ENCODE results near the gene MTA1.

The MTA1 gene

DNA sequence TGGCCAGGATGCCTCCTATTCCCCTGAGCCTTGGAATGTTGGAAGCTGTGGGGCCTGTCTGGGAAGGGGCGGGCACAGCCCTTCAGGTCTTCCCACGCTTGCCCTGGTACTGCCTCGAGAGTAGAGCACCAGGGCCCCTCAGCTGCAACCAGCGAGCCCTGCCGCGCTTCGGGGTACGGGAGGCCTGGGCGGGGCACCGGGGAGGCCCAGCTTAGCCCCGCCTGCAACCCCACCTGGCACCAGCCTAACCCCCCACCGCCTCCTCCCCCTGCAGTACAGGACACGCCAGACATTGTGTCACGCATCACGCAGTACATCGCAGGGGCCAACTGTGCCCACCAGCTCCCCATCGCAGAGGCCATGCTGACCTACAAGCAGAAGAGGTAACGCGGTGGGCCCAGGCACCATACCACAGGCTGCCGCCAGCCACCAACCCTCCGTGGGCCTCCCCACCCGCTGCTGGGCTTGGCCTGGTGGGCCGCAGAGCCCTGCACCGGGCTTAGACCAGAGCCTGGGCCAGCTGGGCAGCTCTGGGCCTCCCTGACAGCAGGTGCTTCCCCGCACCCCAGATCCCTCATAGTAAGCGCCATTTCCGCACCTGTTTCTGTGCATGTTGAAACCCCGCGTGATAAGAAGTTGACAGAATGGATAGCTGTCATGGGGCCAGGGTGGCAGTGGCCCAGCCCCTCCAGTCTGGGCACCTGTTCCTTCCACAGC, 34.9 kb upstream of the MTA1 start:
- no peak for TF ChIP-seq POLR2AphosphoS5 (IDR thresholded peaks at IDR 0.05; ENCODE audit: low read depth)
- no peak for TF ChIP-seq SPI1 (IDR thresholded peaks at IDR 0.05; ENCODE audit: borderline replicate concordance, low read depth)
- TF ChIP-seq, protein P1, sequence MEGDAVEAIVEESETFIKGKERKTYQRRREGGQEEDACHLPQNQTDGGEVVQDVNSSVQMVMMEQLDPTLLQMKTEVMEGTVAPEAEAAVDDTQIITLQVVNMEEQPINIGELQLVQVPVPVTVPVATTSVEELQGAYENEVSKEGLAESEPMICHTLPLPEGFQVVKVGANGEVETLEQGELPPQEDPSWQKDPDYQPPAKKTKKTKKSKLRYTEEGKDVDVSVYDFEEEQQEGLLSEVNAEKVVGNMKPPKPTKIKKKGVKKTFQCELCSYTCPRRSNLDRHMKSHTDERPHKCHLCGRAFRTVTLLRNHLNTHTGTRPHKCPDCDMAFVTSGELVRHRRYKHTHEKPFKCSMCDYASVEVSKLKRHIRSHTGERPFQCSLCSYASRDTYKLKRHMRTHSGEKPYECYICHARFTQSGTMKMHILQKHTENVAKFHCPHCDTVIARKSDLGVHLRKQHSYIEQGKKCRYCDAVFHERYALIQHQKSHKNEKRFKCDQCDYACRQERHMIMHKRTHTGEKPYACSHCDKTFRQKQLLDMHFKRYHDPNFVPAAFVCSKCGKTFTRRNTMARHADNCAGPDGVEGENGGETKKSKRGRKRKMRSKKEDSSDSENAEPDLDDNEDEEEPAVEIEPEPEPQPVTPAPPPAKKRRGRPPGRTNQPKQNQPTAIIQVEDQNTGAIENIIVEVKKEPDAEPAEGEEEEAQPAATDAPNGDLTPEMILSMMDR (IDR thresholded peaks at IDR 0.05; ENCODE audit: insufficient read depth, low read length), result no peak
- no peak for TF ChIP-seq GABPA (IDR thresholded peaks at IDR 0.05; ENCODE audit: low read depth)
- TF ChIP-seq, protein P2, sequence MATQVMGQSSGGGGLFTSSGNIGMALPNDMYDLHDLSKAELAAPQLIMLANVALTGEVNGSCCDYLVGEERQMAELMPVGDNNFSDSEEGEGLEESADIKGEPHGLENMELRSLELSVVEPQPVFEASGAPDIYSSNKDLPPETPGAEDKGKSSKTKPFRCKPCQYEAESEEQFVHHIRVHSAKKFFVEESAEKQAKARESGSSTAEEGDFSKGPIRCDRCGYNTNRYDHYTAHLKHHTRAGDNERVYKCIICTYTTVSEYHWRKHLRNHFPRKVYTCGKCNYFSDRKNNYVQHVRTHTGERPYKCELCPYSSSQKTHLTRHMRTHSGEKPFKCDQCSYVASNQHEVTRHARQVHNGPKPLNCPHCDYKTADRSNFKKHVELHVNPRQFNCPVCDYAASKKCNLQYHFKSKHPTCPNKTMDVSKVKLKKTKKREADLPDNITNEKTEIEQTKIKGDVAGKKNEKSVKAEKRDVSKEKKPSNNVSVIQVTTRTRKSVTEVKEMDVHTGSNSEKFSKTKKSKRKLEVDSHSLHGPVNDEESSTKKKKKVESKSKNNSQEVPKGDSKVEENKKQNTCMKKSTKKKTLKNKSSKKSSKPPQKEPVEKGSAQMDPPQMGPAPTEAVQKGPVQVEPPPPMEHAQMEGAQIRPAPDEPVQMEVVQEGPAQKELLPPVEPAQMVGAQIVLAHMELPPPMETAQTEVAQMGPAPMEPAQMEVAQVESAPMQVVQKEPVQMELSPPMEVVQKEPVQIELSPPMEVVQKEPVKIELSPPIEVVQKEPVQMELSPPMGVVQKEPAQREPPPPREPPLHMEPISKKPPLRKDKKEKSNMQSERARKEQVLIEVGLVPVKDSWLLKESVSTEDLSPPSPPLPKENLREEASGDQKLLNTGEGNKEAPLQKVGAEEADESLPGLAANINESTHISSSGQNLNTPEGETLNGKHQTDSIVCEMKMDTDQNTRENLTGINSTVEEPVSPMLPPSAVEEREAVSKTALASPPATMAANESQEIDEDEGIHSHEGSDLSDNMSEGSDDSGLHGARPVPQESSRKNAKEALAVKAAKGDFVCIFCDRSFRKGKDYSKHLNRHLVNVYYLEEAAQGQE (IDR thresholded peaks at IDR 0.05; ENCODE audit: insufficient replicate concordance, low read depth), result no peak
- DNase-seq (ENCODE audit: low read depth in 1 of 2, low spot score in 1 of 2), result no peak
- Histone ChIP-seq H3K27ac (replicated peaks) (no peak overlapping the region), H3K4me3 (replicated peaks; ENCODE audit: insufficient read depth, low read length) (no peak overlapping the region), H3K27me3 (ENCODE audit: insufficient read depth, poor library complexity, severe bottlenecking) (no peaks in the 10 kb centered on the region)

DNA sequence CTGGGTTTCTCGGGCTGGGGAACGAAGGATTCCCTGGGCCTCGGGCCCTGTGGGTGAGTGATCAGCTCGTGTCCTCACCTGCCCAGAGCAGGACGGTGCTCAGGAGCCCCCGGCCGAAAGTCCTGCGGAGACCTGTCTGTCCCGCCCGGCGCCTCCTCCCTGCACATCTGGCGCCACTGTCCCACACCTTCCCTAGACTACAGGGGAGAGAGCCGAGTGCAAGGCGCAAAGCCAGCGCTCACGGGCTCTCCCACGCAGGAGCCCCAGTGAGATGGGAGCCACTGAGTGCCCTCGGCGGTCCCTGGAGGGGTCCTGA, 34.3 kb upstream of the MTA1 start:
- DNase-seq (ENCODE audit: low read depth in 1 of 2, low spot score in 1 of 2), result no peak
- no peak overlapping the region for H3K4me3 ChIP-seq (replicated peaks; ENCODE audit: insufficient read depth, low read length)
- no peak for TF ChIP-seq SPI1 (IDR thresholded peaks at IDR 0.05; ENCODE audit: borderline replicate concordance, low read depth)
- TF ChIP-seq, protein P2 (IDR thresholded peaks at IDR 0.05; ENCODE audit: insufficient replicate concordance, low read depth), result no peak
- no peak for TF ChIP-seq GABPA (IDR thresholded peaks at IDR 0.05; ENCODE audit: low read depth)
- TF ChIP-seq, protein P1 (IDR thresholded peaks at IDR 0.05; ENCODE audit: insufficient read depth, low read length), result no peak
- no peak for TF ChIP-seq POLR2AphosphoS5 (IDR thresholded peaks at IDR 0.05; ENCODE audit: low read depth)
- no peak overlapping the region for H3K27ac ChIP-seq (replicated peaks)
- no peaks in the 10 kb centered on the region for H3K27me3 ChIP-seq (ENCODE audit: insufficient read depth, poor library complexity, severe bottlenecking)

DNA sequence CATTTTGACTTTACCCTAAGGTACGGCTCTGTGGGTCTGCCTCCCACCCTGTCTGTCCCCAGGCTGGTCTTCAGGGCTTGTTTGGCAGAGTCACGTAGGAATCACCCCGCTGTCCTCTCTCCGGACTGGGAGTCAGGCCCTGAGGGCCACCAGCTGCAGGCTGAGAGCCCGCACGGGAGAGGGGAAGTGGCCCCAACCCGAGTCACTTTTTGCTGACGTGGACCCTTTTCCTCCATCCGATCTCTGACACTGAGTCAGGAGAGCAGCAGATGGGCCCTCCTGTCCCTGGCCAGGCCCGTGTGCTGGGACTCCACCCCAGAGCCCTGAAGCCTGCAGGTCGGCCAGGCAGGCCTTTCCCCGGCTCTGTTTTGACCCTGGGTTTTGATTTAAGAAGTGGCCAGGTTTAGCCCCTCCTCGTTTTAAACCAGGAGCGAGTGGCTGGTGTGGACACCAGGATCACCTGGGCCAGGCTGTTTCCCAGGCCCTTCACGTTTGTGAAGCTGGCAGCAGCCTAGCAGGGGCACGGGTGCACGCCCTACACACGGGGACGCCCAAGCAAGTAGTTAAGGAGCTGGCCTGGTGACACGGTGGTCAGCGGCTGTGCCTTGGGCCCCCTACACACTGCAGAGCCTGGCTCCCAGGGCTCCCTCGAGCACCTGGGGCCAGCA, 33.8 kb upstream of the MTA1 start:
- Histone ChIP-seq H3K27ac (replicated peaks) (no peak overlapping the region), H3K4me3 (replicated peaks; ENCODE audit: insufficient read depth, low read length) (no peak overlapping the region)
- TF ChIP-seq SPI1 (IDR thresholded peaks at IDR 0.05; ENCODE audit: borderline replicate concordance, low read depth), result no peak
- TF ChIP-seq, protein P2 (IDR thresholded peaks at IDR 0.05; ENCODE audit: insufficient replicate concordance, low read depth), result no peak
- TF ChIP-seq POLR2AphosphoS5 (IDR thresholded peaks at IDR 0.05; ENCODE audit: low read depth), result no peak

More for the DNA sequence above, 33.8 kb upstream of the MTA1 start:
- no peaks in the 10 kb centered on the region for H3K27me3 ChIP-seq (ENCODE audit: insufficient read depth, poor library complexity, severe bottlenecking)
- DNase-seq (ENCODE audit: low read depth in 1 of 2, low spot score in 1 of 2), result no peak

Data from HL-60 (cell line).